T-cell (primary cell): ENCODE results near the gene POLA1. TPM values are rescaled to one million over a fixed set of nuclear protein-coding genes. Genes with fewer than 3 reads are reported as not detected.

Source experiments
- ATAC-seq, 4 experiments: fragments of 200-7000 bp in 3 of 4; fragments of 150-1000 bp in 1 of 4; cut with Tn5 transposase; replicated peaks in 1 of 4; 1 replicate in 3 of 4; 2 replicates in 1 of 4; pipeline ENCODE4 v1.10.0; 2021; ENCODE audit warnings: moderate library complexity in 3 of 4, mild to moderate bottlenecking in 2 of 4, moderate number of reproducible peaks in 1 of 4
- CTCF ChIA-PET, 2 donors: fragments of 300-600 bp; sonication (Branson Sonifier 250); formaldehyde crosslinking; loops; one replicate each; lab custom pipeline; 2022; ENCODE audit warnings: antibody characterized with exemption in 2 of 2; lab: Charles Lee
- POLR2A ChIA-PET, 2 donors: fragments of 300-600 bp; sonication (Branson Sonifier 250); formaldehyde crosslinking; loops; one replicate each; lab custom pipeline; 2022; ENCODE audit warnings: antibody characterized with exemption in 2 of 2; lab: Charles Lee
- DNase-seq, 35 experiments: peaks; one replicate each; pipeline versions ENCODE4 v3.0.0 to v3.0.0-alpha.2; 2013 to 2023
- H3K27ac ChIP-seq: one replicate; pipeline ENCODE4 v1.5.1; 2013; ENCODE audit warnings: low read length
- H3K27me3 ChIP-seq, 2 experiments: replicated peaks in 1 of 2; 1 replicate in 1 of 2; 2 replicates in 1 of 2; pipeline versions ENCODE4 v1.6.1 to v1.7.0; 2013; ENCODE audit warnings: low read length in 1 of 2, mixed read lengths in 1 of 2; ENCODE audit not compliant: control insufficient read depth in 2 of 2, insufficient read depth in 2 of 2; ENCODE audit errors: extremely low read depth in 1 of 2
- H3K36me3 ChIP-seq, 2 donors: 1 replicate in 1 of 2; 2 replicates in 1 of 2; pipeline versions ENCODE4 v1.6.1 to v1.7.0; 2013; ENCODE audit warnings: low read length in 1 of 2; ENCODE audit not compliant: control insufficient read depth in 2 of 2, insufficient read depth in 1 of 2; ENCODE audit errors: extremely low read depth in 1 of 2
- H3K4me1 ChIP-seq, 2 experiments: 1 replicate in 1 of 2; 2 replicates in 1 of 2; pipeline versions ENCODE4 v1.6.1 to v1.7.0; 2013; ENCODE audit warnings: low read length in 2 of 2, mixed read lengths in 1 of 2; ENCODE audit not compliant: insufficient read depth in 2 of 2, control insufficient read depth in 1 of 2; ENCODE audit errors: extremely low read depth in 1 of 2
- H3K4me3 ChIP-seq, 2 donors: 1 replicate in 1 of 2; 2 replicates in 1 of 2; pipeline versions ENCODE4 v1.5.1 to v1.7.0; 2013; ENCODE audit warnings: mild to moderate bottlenecking in 2 of 2, low read length in 1 of 2, moderate library complexity in 1 of 2; ENCODE audit not compliant: control insufficient read depth in 1 of 2; ENCODE audit errors: extremely low read depth in 1 of 2
- H3K9me3 ChIP-seq: 2 replicates; pipeline ENCODE4 v1.7.0; 2013
- H3K27ac Mint-ChIP-seq, 2 donors: one replicate each; pipeline ENCODE4 v1.8.0; 2020 to 2021; ENCODE audit warnings: mild to moderate bottlenecking in 2 of 2, mixed read lengths in 2 of 2
- H3K27me3 Mint-ChIP-seq, 2 donors: one replicate each; pipeline ENCODE4 v1.8.0; 2021 to 2022; ENCODE audit warnings: mixed read lengths in 2 of 2
- H3K36me3 Mint-ChIP-seq: one replicate; pipeline ENCODE4 v1.8.0; 2021; ENCODE audit warnings: mixed read lengths
- H3K4me1 Mint-ChIP-seq, 3 donors: one replicate each; pipeline ENCODE4 v1.8.0; 2020 to 2022; ENCODE audit warnings: mixed read lengths in 3 of 3, mild to moderate bottlenecking in 1 of 3
- H3K4me3 Mint-ChIP-seq, 3 donors: one replicate each; pipeline ENCODE4 v1.8.0; 2020 to 2022; ENCODE audit warnings: mild to moderate bottlenecking in 3 of 3, mixed read lengths in 3 of 3, moderate library complexity in 3 of 3
- H3K9me3 Mint-ChIP-seq, 3 donors: one replicate each; pipeline ENCODE4 v1.8.0; 2020 to 2022; ENCODE audit warnings: mixed read lengths in 3 of 3
- WGBS: methylation state at CpG from one replicate; pipeline ENCODE4 v1.1.5; 2013; ENCODE audit warnings: missing lambda C conversion rate; ENCODE audit not compliant: insufficient coverage; 5-methylcytosine and 5-hydroxymethylcytosine counted together
- total RNA-seq, 35 experiments: library from RNA in 6 of 35; stranded (reverse) in 6 of 35; fragments of 120-200 nt in 1 of 35; gene quantifications; one replicate each; pipeline versions ENCODE4 v1.2.1 to v1.2.4 and lab custom pipeline; 2013 to 2026

Gene POLA1
- total RNA-seq, 5 donors from 2014 or later (not counting 1 experiment from before 2014, with no cell fraction given) = 6.1 to 9.9 (median 6.7) TPM

- Histone ChIP-seq H3K27me3 (no peaks in the 10 kb centered on the region), H3K4me3 (no peak overlapping the region), H3K9me3 (no peaks in the 10 kb centered on the region), H3K4me1 (no peaks in the 10 kb centered on the region), H3K27ac (no peak overlapping the region), H3K36me3 (peaks cover 3 to 15% of the 10 kb centered on the region in 2 donors)
- ATAC-seq (no peak), DNase-seq (no peak)
- Mint-ChIP-seq H3K4me3 (no peak overlapping the region), H3K27me3 (no peaks in the 10 kb centered on the region), H3K9me3 (no peaks in the 10 kb centered on the region), H3K27ac (no peak overlapping the region), H3K4me1 (no peaks in the 10 kb centered on the region), H3K36me3 (peaks cover 58% of the 10 kb centered on the region)
- WGBS = 100% methylated on average over 3 of the region's 4 CpGs
- ChIA-PET CTCF (interaction anchor here in 1 of 2 donors (0.5 kb wide), 1 partner anchor 62 kb away, joined by 3 read pairs; no protein-coding TSS in a partner anchor), POLR2A (no interaction called here)
Measured at GRCh38 chrX:24718771-24719170, 25.1 kb downstream of the POLA1 start.

GRCh38 chrX:24720036-24720435 lies 26.3 kb downstream of the POLA1 start:
- Histone ChIP-seq H3K4me3 (no peak overlapping the region), H3K4me1 (no peaks in the 10 kb centered on the region), H3K36me3 (peaks cover 3 to 11% of the 10 kb centered on the region in 2 donors), H3K9me3 (no peaks in the 10 kb centered on the region), H3K27me3 (no peaks in the 10 kb centered on the region), H3K27ac (no peak overlapping the region)
- Mint-ChIP-seq H3K27ac (no peak overlapping the region), H3K27me3 (peaks cover 0 to 3% of the 10 kb centered on the region in 2 donors), H3K36me3 (peaks cover 60% of the 10 kb centered on the region), H3K4me1 (no peaks in the 10 kb centered on the region), H3K4me3 (no peak overlapping the region), H3K9me3 (no peaks in the 10 kb centered on the region)
- ChIA-PET CTCF (no interaction called here), POLR2A (no interaction called here)
- no CpG with 5 or more reads among the region's 3 CpGs for WGBS
- no peak for ATAC-seq
- no peak for DNase-seq

- no peaks in the 10 kb centered on the region for H3K9me3 ChIP-seq
- H3K27ac ChIP-seq = no peak overlapping the region
- ATAC-seq (no peak), DNase-seq (no peak)
- no peaks in the 10 kb centered on the region for H3K4me1 Mint-ChIP-seq
- ChIA-PET POLR2A (no interaction called here), CTCF (no interaction called here)
- H3K4me3 ChIP-seq = no peak overlapping the region
- WGBS = no CpG with 5 or more reads among the region's 3 CpGs
- H3K27ac Mint-ChIP-seq = no peak overlapping the region
- H3K27me3 ChIP-seq = no peaks in the 10 kb centered on the region
- no peaks in the 10 kb centered on the region for H3K4me1 ChIP-seq
- H3K27me3 Mint-ChIP-seq = peaks cover 0 to 3% of the 10 kb centered on the region in 2 donors
- H3K36me3 ChIP-seq = peaks cover 0 to 7% of the 10 kb centered on the region in 2 donors
- H3K9me3 Mint-ChIP-seq = no peaks in the 10 kb centered on the region
- no peak overlapping the region for H3K4me3 Mint-ChIP-seq
- peaks cover 39% of the 10 kb centered on the region for H3K36me3 Mint-ChIP-seq
Measured at GRCh38 chrX:24728530-24728929, 34.8 kb downstream of the POLA1 start.

GRCh38 chrX:24732766-24733500 lies 39.2 kb downstream of the POLA1 start:
- POLR2A ChIA-PET = no interaction called here
- Mint-ChIP-seq H3K9me3 (no peaks in the 10 kb centered on the region), H3K4me3 (no peak overlapping the region), H3K4me1 (no peaks in the 10 kb centered on the region), H3K27me3 (no peaks in the 10 kb centered on the region), H3K36me3 (peaks cover 22% of the 10 kb centered on the region), H3K27ac (no peak overlapping the region)
- H3K9me3 ChIP-seq = no peaks in the 10 kb centered on the region
- 100% methylated on average over 1 of the region's 6 CpGs for whole genome bisulfite sequencing
- no peak overlapping the region for H3K27ac ChIP-seq
- no peaks in the 10 kb centered on the region for H3K27me3 ChIP-seq
- H3K4me3 ChIP-seq = no peak overlapping the region
- no peaks in the 10 kb centered on the region for H3K4me1 ChIP-seq
- DNase-seq (no peak), ATAC-seq (no peak)
- CTCF ChIA-PET = no interaction called here
- peaks cover 0 to 7% of the 10 kb centered on the region in 2 donors for H3K36me3 ChIP-seq

- no peak overlapping the region for H3K4me3 Mint-ChIP-seq
- CTCF ChIA-PET = no interaction called here
- Histone ChIP-seq H3K27me3 (no peaks in the 10 kb centered on the region), H3K4me3 (no peak overlapping the region), H3K36me3 (peaks cover 0 to 9% of the 10 kb centered on the region in 2 donors), H3K27ac (no peak overlapping the region), H3K4me1 (no peaks in the 10 kb centered on the region), H3K9me3 (no peaks in the 10 kb centered on the region)
- H3K4me1 Mint-ChIP-seq = no peaks in the 10 kb centered on the region
- no peak for ATAC-seq
- H3K27ac Mint-ChIP-seq = no peak overlapping the region
- H3K9me3 Mint-ChIP-seq = no peaks in the 10 kb centered on the region
- POLR2A ChIA-PET = no interaction called here
- H3K27me3 Mint-ChIP-seq = no peaks in the 10 kb centered on the region
- no CpG with 5 or more reads among the region's 3 CpGs for WGBS
- H3K36me3 Mint-ChIP-seq = peaks cover 22% of the 10 kb centered on the region
- no peak for DNase-seq
Measured at GRCh38 chrX:24741330-24741729, 47.6 kb downstream of the POLA1 start.

DNA sequence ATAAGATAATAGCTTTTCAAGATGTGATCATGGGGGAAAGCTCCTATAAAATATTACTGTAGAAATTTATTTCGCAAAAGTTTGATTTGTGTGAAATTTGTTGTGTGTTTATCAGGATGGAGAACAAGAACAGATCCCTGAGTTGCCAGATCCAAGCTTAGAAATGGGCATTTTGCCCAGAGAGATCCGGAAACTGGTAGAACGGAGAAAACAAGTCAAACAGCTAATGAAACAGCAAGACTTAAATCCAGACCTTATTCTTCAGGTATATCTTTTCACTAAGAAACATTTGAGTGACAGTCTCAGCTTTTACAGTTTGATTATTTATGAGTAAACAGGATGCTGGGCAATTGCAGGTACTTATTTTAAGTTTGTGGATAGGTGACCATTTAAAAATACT lies 54.5 kb downstream of the POLA1 start:
- H3K27ac ChIP-seq = no peak overlapping the region
- Mint-ChIP-seq H3K27me3 (peaks cover 0 to 3% of the 10 kb centered on the region in 2 donors), H3K27ac (no peak overlapping the region), H3K36me3 (peaks cover 11% of the 10 kb centered on the region), H3K4me3 (no peak overlapping the region), H3K9me3 (no peaks in the 10 kb centered on the region), H3K4me1 (no peaks in the 10 kb centered on the region)
- H3K36me3 ChIP-seq = no peaks in the 10 kb centered on the region
- WGBS = no CpG with 5 or more reads among the region's 3 CpGs
- no peaks in the 10 kb centered on the region for H3K27me3 ChIP-seq
- CTCF ChIA-PET = interaction anchor here in 1 of 2 donors (0.6 kb wide), 1 partner anchor 1702 kb away, joined by 10 read pairs; no protein-coding TSS in a partner anchor
- POLR2A ChIA-PET = no interaction called here
- ATAC-seq (no peak), DNase-seq (no peak)
- no peaks in the 10 kb centered on the region for H3K4me1 ChIP-seq
- no peaks in the 10 kb centered on the region for H3K9me3 ChIP-seq
- H3K4me3 ChIP-seq = no peak overlapping the region
